H1 (cell line): ENCODE results near the gene ELAVL2. TPM values are rescaled to one million over a fixed set of nuclear protein-coding genes. Genes with fewer than 3 reads are reported as not detected.

Experiments
- CTCF ChIA-PET: fragments of 300-600 bp; sonication (Branson Sonifier 250); formaldehyde crosslinking; loops from one replicate; lab custom pipeline; 2021; ENCODE audit not compliant: partially characterized antibody; lab: Charles Lee
- POLR2A ChIA-PET: fragments of 300-600 bp; sonication (Branson Sonifier 250); formaldehyde crosslinking; loops from one replicate; lab custom pipeline; 2021; ENCODE audit warnings: inconsistent platforms; ENCODE audit not compliant: partially characterized antibody; lab: Charles Lee
- DNase-seq, 2 experiments: peaks; one replicate each; pipeline versions ENCODE4 v3.0.0 to v3.0.0-alpha.2; 2010 to 2022; ENCODE audit warnings: low spot score in 2 of 2, low read depth in 1 of 2, mixed read lengths in 1 of 2
- FAIRE-seq: peaks from 2 replicates; lab custom pipeline; 2011; peaks lifted over from hg19 to GRCh38; lab: Jason Lieb, UNC
- H2AFZ ChIP-seq: 2 replicates; pipeline ENCODE4 v1.8.1; 2012; ENCODE audit warnings: low read length, inconsistent platforms
- H2AK5ac ChIP-seq: 2 replicates; pipeline ENCODE4 v1.6.1; 2013; ENCODE audit warnings: low read depth, low read length
- H2BK120ac ChIP-seq: replicated peaks from 2 replicates; pipeline ENCODE3; 2013; ENCODE audit warnings: low read depth, low read length, inconsistent platforms
- H2BK12ac ChIP-seq: 2 replicates; pipeline ENCODE4 v1.6.1; 2013; ENCODE audit warnings: low read depth, low read length
- H2BK15ac ChIP-seq: 2 replicates; pipeline ENCODE4 v1.6.1; 2013; ENCODE audit warnings: low read length
- H2BK20ac ChIP-seq: 2 replicates; pipeline ENCODE4 v1.6.1; 2013; ENCODE audit warnings: low read length
- H2BK5ac ChIP-seq: 2 replicates; pipeline ENCODE4 v1.6.1; 2013; ENCODE audit warnings: low read depth, low read length
- H3K14ac ChIP-seq: 2 replicates; pipeline ENCODE4 v1.6.1; 2013; ENCODE audit warnings: inconsistent platforms; ENCODE audit not compliant: insufficient read length
- H3K18ac ChIP-seq: 2 replicates; pipeline ENCODE4 v1.6.1; 2013; ENCODE audit warnings: low read length; ENCODE audit errors: extremely low read depth
- H3K23ac ChIP-seq: 2 replicates; pipeline ENCODE4 v1.6.1; 2013; ENCODE audit warnings: inconsistent platforms; ENCODE audit not compliant: insufficient read length
- H3K23me2 ChIP-seq: 2 replicates; pipeline ENCODE4 v1.6.1; 2013; ENCODE audit warnings: low read depth, low read length
- H3K27ac ChIP-seq: 2 replicates; pipeline ENCODE4 v1.6.1; 2011; ENCODE audit warnings: low read depth, low read length, inconsistent platforms
- H3K27me3 ChIP-seq, 4 experiments: replicated peaks in 1 of 4; 1 replicate in 1 of 4; 2 replicates in 3 of 4; pipeline versions ENCODE4 v1.6.1 to v1.8.1; 2011 to 2013; ENCODE audit warnings: low read length in 3 of 4, mild to moderate bottlenecking in 3 of 4, inconsistent platforms in 2 of 4, mixed read lengths in 2 of 4, moderate library complexity in 1 of 4; ENCODE audit not compliant: control insufficient read depth in 3 of 4, insufficient read depth in 3 of 4; ENCODE audit errors: extremely low read depth in 1 of 4
- H3K36me3 ChIP-seq, 4 experiments: 2 replicates each; pipeline versions ENCODE4 v1.6.1 to v1.8.1; 2011 to 2013; ENCODE audit warnings: mild to moderate bottlenecking in 4 of 4, low read length in 3 of 4, moderate library complexity in 2 of 4, control low read depth in 1 of 4, inconsistent platforms in 1 of 4; ENCODE audit not compliant: insufficient read depth in 4 of 4, control insufficient read depth in 2 of 4
- H3K4ac ChIP-seq: replicated peaks from 2 replicates; pipeline ENCODE3; 2013; ENCODE audit warnings: low read length, low read depth, mixed read lengths, inconsistent platforms; ENCODE audit not compliant: insufficient read length
- H3K4me1 ChIP-seq, 4 experiments: replicated peaks in 1 of 4; 1 replicate in 1 of 4; 2 replicates in 3 of 4; pipeline versions ENCODE4 v1.6.1 to v1.8.1; 2011 to 2013; ENCODE audit warnings: low read length in 3 of 4, inconsistent platforms in 2 of 4, mixed read lengths in 1 of 4; ENCODE audit not compliant: insufficient read depth in 4 of 4, control insufficient read depth in 3 of 4
- H3K4me2 ChIP-seq, 2 experiments: 2 replicates each; pipeline versions ENCODE4 v1.6.1 to v1.8.1; 2011 to 2013; ENCODE audit warnings: low read depth in 2 of 2, low read length in 2 of 2, control low read depth in 1 of 2, inconsistent platforms in 1 of 2, mild to moderate bottlenecking in 1 of 2; ENCODE audit not compliant: insufficient read depth in 1 of 2
- H3K4me3 ChIP-seq, 4 experiments: fragments of 200-600, 300-600 bp in 1 of 4; sonication (generic), shearing (Covaris generic), sonication (Bioruptor Twin) in 1 of 4; 2 replicates each; pipeline versions ENCODE4 v1.5.1 to v1.8.1; 2011 to 2016; ENCODE audit warnings: low read length in 4 of 4, low read depth in 3 of 4, control low read depth in 2 of 4, inconsistent platforms in 2 of 4, mild to moderate bottlenecking in 2 of 4, mixed read lengths in 1 of 4, moderate library complexity in 1 of 4; ENCODE audit not compliant: insufficient read depth in 2 of 4; ENCODE audit errors: extremely low read depth in 1 of 4
- H3K56ac ChIP-seq: replicated peaks from 2 replicates; pipeline ENCODE3; 2013; ENCODE audit warnings: low read depth, mild to moderate bottlenecking, mixed read lengths, low read length, inconsistent platforms; ENCODE audit not compliant: insufficient read length
- H3K79me1 ChIP-seq: 2 replicates; pipeline ENCODE4 v1.6.1; 2013; ENCODE audit warnings: low read depth, low read length, control low read depth
- H3K79me2 ChIP-seq, 2 experiments: 2 replicates each; pipeline versions ENCODE4 v1.6.1 to v1.8.1; 2012 to 2013; ENCODE audit warnings: low read length in 2 of 2, mild to moderate bottlenecking in 2 of 2, inconsistent platforms in 1 of 2; ENCODE audit not compliant: insufficient read depth in 2 of 2, control insufficient read depth in 1 of 2
- H3K9ac ChIP-seq, 4 experiments: replicated peaks in 1 of 4; 1 replicate in 1 of 4; 2 replicates in 3 of 4; pipeline versions ENCODE4 v1.6.1 to v1.8.1; 2011 to 2013; ENCODE audit warnings: low read depth in 3 of 4, low read length in 3 of 4, control low read depth in 2 of 4, mild to moderate bottlenecking in 2 of 4, moderate library complexity in 2 of 4, inconsistent platforms in 1 of 4; ENCODE audit errors: extremely low read depth in 1 of 4
- H3K9me3 ChIP-seq, 2 experiments: 2 replicates each; pipeline versions ENCODE4 v1.6.1 to v1.8.1; 2012 to 2013; ENCODE audit warnings: mild to moderate bottlenecking in 2 of 2, moderate library complexity in 2 of 2, control low read depth in 1 of 2, inconsistent platforms in 1 of 2, low read depth in 1 of 2, low read length in 1 of 2, mixed read lengths in 1 of 2; ENCODE audit not compliant: insufficient read depth in 2 of 2
- H4K20me1 ChIP-seq, 2 experiments: replicated peaks in 1 of 2; 2 replicates each; pipeline versions ENCODE3 to v1.8.1; 2011 to 2013; ENCODE audit warnings: inconsistent platforms in 2 of 2, low read length in 2 of 2, mild to moderate bottlenecking in 1 of 2; ENCODE audit not compliant: insufficient read depth in 2 of 2, control insufficient read depth in 1 of 2
- H4K5ac ChIP-seq: 2 replicates; pipeline ENCODE4 v1.6.1; 2013; ENCODE audit warnings: low read length, low read depth, mixed read lengths, inconsistent platforms; ENCODE audit not compliant: insufficient read length
- H4K8ac ChIP-seq: 2 replicates; pipeline ENCODE4 v1.8.0; 2013; ENCODE audit warnings: mild to moderate bottlenecking, moderate library complexity, low read length, inconsistent platforms; ENCODE audit not compliant: insufficient read depth; ENCODE audit errors: extremely low read depth
- H4K91ac ChIP-seq: replicated peaks from 2 replicates; pipeline ENCODE3; 2013; ENCODE audit warnings: low read length, mixed read lengths, inconsistent platforms; ENCODE audit not compliant: insufficient read length
- BRCA1 ChIP-seq: IDR thresholded peaks from 2 replicates; pipeline ENCODE4 v1.6.1; 2012; ENCODE audit warnings: low read depth, low read length, improper control_type of control experiment
- KDM5A ChIP-seq: fragments of 200-600 bp; IDR thresholded peaks from 2 replicates; pipeline ENCODE4 v1.7.1; 2012; ENCODE audit warnings: mild to moderate bottlenecking, low read length, inconsistent platforms, mixed read lengths
- MAFK ChIP-seq: IDR thresholded peaks from 2 replicates; pipeline ENCODE4 v1.6.1; 2012; ENCODE audit warnings: low read depth, mild to moderate bottlenecking, improper control_type of control experiment, low read length
- NRF1 ChIP-seq: IDR thresholded peaks from 2 replicates; pipeline ENCODE4 v1.6.1; 2011; ENCODE audit warnings: mild to moderate bottlenecking, low read depth, low read length, improper control_type of control experiment
- PHF8 ChIP-seq: fragments of 200-600 bp; sonication (generic); conservative IDR thresholded peaks from 2 replicates; pipeline ENCODE4 v1.7.1; 2012; ENCODE audit warnings: low read depth, mild to moderate bottlenecking, inconsistent platforms, low read length, moderate library complexity
- TAF7 ChIP-seq: optimal IDR thresholded peaks from 2 replicates; pipeline ENCODE3; 2011; ENCODE audit warnings: low read depth, mild to moderate bottlenecking, inconsistent platforms, low read length, moderate library complexity, borderline replicate concordance
- YY1 ChIP-seq: IDR thresholded peaks from 2 replicates; pipeline ENCODE4 v1.6.1; 2011; ENCODE audit warnings: low read depth, mild to moderate bottlenecking, low read length
- WGBS, 2 experiments: shearing (Covaris generic) in 1 of 2; methylation state at CpG; one replicate each; pipeline versions ENCODE4 v1.1.6 to v1.1.7; 2013 to 2015; ENCODE audit warnings: low lambda C conversion rate in 2 of 2, mixed read lengths in 2 of 2, inconsistent platforms in 1 of 2, low coverage in 1 of 2, missing lambda C conversion rate in 1 of 2; ENCODE audit not compliant: insufficient replicate concordance in 2 of 2, insufficient coverage in 1 of 2, insufficient read length in 1 of 2; ENCODE audit errors: extremely low coverage in 1 of 2, missing lambda C conversion rate in 1 of 2; 5-methylcytosine and 5-hydroxymethylcytosine counted together
- polyA plus RNA-seq, 7 experiments: library from polyadenylated mRNA; depleted of rRNA in 3 of 7; stranded (reverse) in 5 of 7; unstranded in 2 of 7; fragments of >200 nt in 5 of 7; fragments of 200-250 nt in 2 of 7; gene quantifications; 1 replicate in 5 of 7; 2 replicates in 1 of 7; 4 replicates in 1 of 7; pipeline versions ENCODE4 v1.2.1 to v1.2.3, GENCODE V29; 2011 to 2013; ENCODE audit warnings: missing spikeins in 2 of 7, mixed read lengths in 2 of 7
- total RNA-seq: library from RNA; stranded (reverse); fragmentation: NEBNext Ultra II Directional; extraction: Animal tissue kit (Norgen Biotek cat#: 25700); gene quantifications from 2 replicates; pipeline ENCODE4 v1.2.1, GENCODE V29; 2021
- TF ChIP-seq, protein P1 (sequence below): IDR thresholded peaks from 2 replicates; pipeline ENCODE4 v1.6.1; 2011; ENCODE audit warnings: low read length, improper control_type of control experiment
- TF ChIP-seq, protein P2 (sequence below): IDR thresholded peaks from 2 replicates; pipeline ENCODE4 v1.6.1; 2012; ENCODE audit warnings: low read length, inconsistent platforms
- TF ChIP-seq, protein P3 (sequence below): IDR thresholded peaks from 2 replicates; pipeline ENCODE4 v1.6.1; 2011; ENCODE audit warnings: low read depth, mild to moderate bottlenecking, low read length; ENCODE audit not compliant: insufficient read depth

Gene ELAVL2
- total and polyA plus RNA-seq, 2 of the 8 experiments (the other 6 are each of a cell fraction or from before 2014, with no cell fraction given), result 4.9 to 21.9 TPM

DNA sequence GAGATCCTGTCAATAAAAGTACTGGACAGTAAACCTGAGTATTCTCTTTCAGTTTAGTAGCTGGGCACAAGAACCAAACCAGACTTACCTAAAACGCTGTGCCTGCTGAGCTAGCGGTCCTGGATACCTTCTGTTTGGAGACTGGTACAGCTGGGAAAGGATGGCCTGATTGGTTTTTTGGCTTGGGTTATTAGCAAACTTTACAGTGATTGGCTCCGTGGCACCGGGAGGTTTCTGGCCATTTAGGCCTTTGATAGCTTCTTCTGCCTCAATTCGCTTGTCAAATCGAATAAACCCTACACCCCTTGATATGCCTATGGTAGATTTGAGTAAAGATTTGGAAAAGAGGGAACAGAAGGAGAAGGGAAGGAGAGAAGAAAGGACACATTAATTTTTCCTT, 124.7 kb downstream of the ELAVL2 start:
- H3K27ac ChIP-seq, result no peak overlapping the region

More for the DNA sequence above, 124.7 kb downstream of the ELAVL2 start:
- H3K9me3 ChIP-seq, result no peaks in the 10 kb centered on the region
- H4K20me1 ChIP-seq, result peaks cover 0 to 3% of the 10 kb centered on the region in 2 experiments
- H3K4ac ChIP-seq, result no peak overlapping the region
- no peak overlapping the region for H3K23ac ChIP-seq
- no peak overlapping the region for H3K14ac ChIP-seq
- no peak overlapping the region for H3K4me2 ChIP-seq
- H2AFZ ChIP-seq, result no peak overlapping the region
- H3K36me3 ChIP-seq, result no peaks in the 10 kb centered on the region; a peak in 1 of 8 replicates
- H2BK15ac ChIP-seq, result no peak overlapping the region
- no peaks in the 10 kb centered on the region for H3K27me3 ChIP-seq
- no peak overlapping the region for H4K5ac ChIP-seq
- no peaks in the 10 kb centered on the region; the same call in 1 of the 2 replicates for H3K79me1 ChIP-seq
- H4K91ac ChIP-seq, result no peak overlapping the region
- H4K8ac ChIP-seq, result no peak overlapping the region
- no peak overlapping the region for H3K56ac ChIP-seq
- H3K23me2 ChIP-seq, result no peaks in the 10 kb centered on the region
- H3K4me3 ChIP-seq, result no peak overlapping the region
- no peak overlapping the region for H3K9ac ChIP-seq
- DNase-seq, result no peak
- peaks cover 0 to 2% (median 0%) of the 10 kb centered on the region in 4 experiments; a peak in 3 of 7 replicates for H3K4me1 ChIP-seq
- H3K18ac ChIP-seq, result no peak overlapping the region
- no peak overlapping the region for H2BK5ac ChIP-seq
- CTCF ChIA-PET, result interaction anchor here (0.8 to 2.1 kb wide), 5 partner anchors 10 to 466 kb away, joined by 3 to 7 read pairs (median 3); no protein-coding TSS in a partner anchor
- no peak overlapping the region for H2BK12ac ChIP-seq
- WGBS, 2 experiments, result 94% methylated on average over 6 of the region's 6 CpGs; no CpG with 5 or more reads in 1 of the 2 experiments
- POLR2A ChIA-PET, result no interaction called here
- H2BK20ac ChIP-seq, result no peak overlapping the region
- TF ChIP-seq PHF8 (no peak), YY1 (no peak), TAF7 (no peak), MAFK (no peak), KDM5A (no peak), NRF1 (no peak), BRCA1 (no peak)
- TF ChIP-seq, protein P1, sequence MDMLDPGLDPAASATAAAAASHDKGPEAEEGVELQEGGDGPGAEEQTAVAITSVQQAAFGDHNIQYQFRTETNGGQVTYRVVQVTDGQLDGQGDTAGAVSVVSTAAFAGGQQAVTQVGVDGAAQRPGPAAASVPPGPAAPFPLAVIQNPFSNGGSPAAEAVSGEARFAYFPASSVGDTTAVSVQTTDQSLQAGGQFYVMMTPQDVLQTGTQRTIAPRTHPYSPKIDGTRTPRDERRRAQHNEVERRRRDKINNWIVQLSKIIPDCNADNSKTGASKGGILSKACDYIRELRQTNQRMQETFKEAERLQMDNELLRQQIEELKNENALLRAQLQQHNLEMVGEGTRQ, result no peak
- TF ChIP-seq, protein P2, sequence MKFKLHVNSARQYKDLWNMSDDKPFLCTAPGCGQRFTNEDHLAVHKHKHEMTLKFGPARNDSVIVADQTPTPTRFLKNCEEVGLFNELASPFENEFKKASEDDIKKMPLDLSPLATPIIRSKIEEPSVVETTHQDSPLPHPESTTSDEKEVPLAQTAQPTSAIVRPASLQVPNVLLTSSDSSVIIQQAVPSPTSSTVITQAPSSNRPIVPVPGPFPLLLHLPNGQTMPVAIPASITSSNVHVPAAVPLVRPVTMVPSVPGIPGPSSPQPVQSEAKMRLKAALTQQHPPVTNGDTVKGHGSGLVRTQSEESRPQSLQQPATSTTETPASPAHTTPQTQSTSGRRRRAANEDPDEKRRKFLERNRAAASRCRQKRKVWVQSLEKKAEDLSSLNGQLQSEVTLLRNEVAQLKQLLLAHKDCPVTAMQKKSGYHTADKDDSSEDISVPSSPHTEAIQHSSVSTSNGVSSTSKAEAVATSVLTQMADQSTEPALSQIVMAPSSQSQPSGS, result no peak
- TF ChIP-seq, protein P3, sequence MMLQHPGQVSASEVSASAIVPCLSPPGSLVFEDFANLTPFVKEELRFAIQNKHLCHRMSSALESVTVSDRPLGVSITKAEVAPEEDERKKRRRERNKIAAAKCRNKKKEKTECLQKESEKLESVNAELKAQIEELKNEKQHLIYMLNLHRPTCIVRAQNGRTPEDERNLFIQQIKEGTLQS, result no peak
- FAIRE-seq, result no peak
- no peak overlapping the region for H2AK5ac ChIP-seq
- peaks cover 0 to 50% of the 10 kb centered on the region in 2 experiments; a peak in 2 of 4 replicates for H3K79me2 ChIP-seq
- H2BK120ac ChIP-seq, result no peak overlapping the region
